Measurements from ENCODE around the gene MBD6. TPM values are rescaled to one million over a fixed set of nuclear protein-coding genes. Genes with fewer than 3 reads are reported as not detected.

Gene MBD6
- total RNA-seq, 1 donor from 2014 or later = 33.1 TPM

DNA sequence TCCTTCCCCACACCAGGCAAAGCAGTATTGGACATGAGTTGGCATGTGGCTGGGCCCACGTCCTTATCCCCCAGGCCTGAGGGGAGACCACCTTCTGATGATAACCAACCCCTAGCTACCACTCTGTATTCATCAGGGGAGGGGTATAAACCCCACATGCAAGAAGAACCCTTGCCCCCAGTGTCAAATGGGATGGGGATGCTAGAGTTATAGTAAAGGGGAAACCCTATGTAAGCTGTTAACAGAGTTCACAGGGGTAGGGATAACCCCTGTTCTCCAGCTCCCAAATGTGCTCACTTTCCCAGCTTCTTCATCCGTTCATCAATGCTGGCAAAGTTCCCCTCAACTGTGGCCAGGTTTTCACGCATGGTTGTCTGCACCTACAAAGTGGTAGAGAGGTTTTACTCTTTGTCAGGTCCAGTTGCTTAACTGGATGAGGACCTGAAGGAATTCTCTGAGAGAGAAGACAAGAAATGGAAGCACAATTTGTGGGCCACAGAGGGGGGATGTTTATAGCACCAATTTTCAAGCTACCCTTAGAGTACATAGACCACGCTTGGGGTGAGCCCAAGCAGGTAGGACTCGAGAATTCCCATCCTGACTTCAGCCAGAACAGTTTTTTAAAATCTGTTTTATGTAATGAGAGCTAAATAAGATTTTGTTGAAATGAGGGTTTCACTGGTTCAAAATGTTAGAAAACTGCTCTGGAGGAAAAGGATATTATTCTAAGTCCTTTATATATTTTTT, 7.9 kb downstream of the MBD6 start:
- Histone ChIP-seq H3K36me3 (peaks cover 98% of the 10 kb centered on the region), H3K9me3 (replicated peaks) (no peaks in the 10 kb centered on the region), H3K4me3 (no peak overlapping the region), H3K4me1 (peaks cover 5% of the 10 kb centered on the region), H3K27ac (replicated peaks) (no peak overlapping the region), H3K27me3 (ENCODE audit: low read depth) (no peaks in the 10 kb centered on the region)
- no peak for DNase-seq
- TF ChIP-seq, protein P1, sequence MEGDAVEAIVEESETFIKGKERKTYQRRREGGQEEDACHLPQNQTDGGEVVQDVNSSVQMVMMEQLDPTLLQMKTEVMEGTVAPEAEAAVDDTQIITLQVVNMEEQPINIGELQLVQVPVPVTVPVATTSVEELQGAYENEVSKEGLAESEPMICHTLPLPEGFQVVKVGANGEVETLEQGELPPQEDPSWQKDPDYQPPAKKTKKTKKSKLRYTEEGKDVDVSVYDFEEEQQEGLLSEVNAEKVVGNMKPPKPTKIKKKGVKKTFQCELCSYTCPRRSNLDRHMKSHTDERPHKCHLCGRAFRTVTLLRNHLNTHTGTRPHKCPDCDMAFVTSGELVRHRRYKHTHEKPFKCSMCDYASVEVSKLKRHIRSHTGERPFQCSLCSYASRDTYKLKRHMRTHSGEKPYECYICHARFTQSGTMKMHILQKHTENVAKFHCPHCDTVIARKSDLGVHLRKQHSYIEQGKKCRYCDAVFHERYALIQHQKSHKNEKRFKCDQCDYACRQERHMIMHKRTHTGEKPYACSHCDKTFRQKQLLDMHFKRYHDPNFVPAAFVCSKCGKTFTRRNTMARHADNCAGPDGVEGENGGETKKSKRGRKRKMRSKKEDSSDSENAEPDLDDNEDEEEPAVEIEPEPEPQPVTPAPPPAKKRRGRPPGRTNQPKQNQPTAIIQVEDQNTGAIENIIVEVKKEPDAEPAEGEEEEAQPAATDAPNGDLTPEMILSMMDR (IDR thresholded peaks at IDR 0.05; ENCODE audit: borderline replicate concordance) = no peak
- intact Hi-C loops (cut with micrococcal nuclease) = no loop called here

DNA sequence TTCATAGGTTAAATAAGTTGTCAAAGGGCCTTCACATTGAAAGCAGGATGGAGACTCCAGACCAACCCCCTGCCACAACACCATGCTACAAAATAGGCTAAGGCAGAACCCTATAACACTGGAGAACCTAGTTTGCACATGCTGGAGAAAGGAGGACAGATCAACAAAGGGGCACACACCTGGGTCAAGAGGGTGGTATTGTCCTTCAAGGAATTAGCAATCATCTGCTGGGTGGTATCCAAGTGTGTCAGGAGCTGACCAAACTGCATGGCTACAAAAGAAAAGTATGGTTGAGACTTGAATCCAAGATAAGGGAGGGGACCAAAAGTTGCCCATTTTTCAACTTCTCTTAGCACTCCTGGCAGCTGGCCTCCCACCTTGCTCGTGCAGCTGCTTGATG, 9.2 kb downstream of the MBD6 start:
- Histone ChIP-seq H3K36me3 (peaks cover 90% of the 10 kb centered on the region), H3K4me1 (peaks cover 5% of the 10 kb centered on the region), H3K9me3 (replicated peaks) (no peaks in the 10 kb centered on the region), H3K27ac (replicated peaks) (no peak overlapping the region), H3K27me3 (ENCODE audit: low read depth) (no peaks in the 10 kb centered on the region), H3K4me3 (no peak overlapping the region)
- no peak for DNase-seq
- intact Hi-C loops (cut with micrococcal nuclease) = no loop called here
- TF ChIP-seq, protein P1 (IDR thresholded peaks at IDR 0.05; ENCODE audit: borderline replicate concordance) = no peak

DNA sequence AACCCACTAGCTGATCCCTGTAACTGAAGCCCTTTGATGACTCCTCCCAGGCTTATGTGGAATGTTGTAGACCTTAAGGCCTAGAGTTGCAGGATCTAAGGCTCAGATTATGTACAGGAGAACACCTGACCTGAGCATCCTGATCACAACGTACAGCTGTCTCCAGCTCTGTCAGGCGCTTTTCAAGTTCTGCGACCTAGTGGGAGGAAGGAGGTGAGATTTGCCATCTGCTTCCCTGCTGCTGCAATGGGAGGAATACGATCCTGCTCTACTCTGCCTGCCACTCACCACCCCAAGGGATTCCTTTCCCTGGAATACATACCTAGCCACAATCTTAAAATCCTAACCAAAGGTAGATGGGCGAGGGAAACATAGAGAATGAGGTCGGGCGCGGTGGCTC, 10.5 kb downstream of the MBD6 start:
- H3K9me3 ChIP-seq (replicated peaks) = no peaks in the 10 kb centered on the region
- no peak for DNase-seq
- H3K27me3 ChIP-seq (ENCODE audit: low read depth) = no peaks in the 10 kb centered on the region
- TF ChIP-seq, protein P1 (IDR thresholded peaks at IDR 0.05; ENCODE audit: borderline replicate concordance) = no peak
- no peak overlapping the region for H3K27ac ChIP-seq (replicated peaks)
- H3K36me3 ChIP-seq = peaks cover 84% of the 10 kb centered on the region
- intact Hi-C loops (cut with micrococcal nuclease) = no loop called here
- H3K4me3 ChIP-seq = no peak overlapping the region
- H3K4me1 ChIP-seq = peaks cover 5% of the 10 kb centered on the region

DNA sequence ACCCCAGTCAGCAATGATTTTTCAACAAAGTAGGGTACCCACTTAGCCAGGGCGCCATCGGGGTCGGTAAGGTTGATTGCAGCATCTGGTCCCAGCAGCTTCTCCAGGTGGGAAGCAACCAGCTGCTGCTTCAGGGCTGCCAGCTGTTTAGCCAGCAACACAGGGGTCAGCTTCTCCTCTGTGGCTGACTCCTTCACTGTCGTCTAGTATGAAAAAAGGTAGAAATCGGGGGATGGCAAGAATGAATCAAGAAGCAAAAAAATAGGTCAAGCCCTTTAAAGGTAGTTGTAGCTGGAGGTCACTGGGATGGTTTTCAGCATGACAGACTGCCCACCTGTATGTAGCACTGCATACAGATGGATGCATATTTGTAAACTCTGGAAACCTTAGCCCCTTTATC, 11.6 kb downstream of the MBD6 start:
- no peak overlapping the region for H3K27ac ChIP-seq (replicated peaks)
- H3K36me3 ChIP-seq = peaks cover 83% of the 10 kb centered on the region

DNA sequence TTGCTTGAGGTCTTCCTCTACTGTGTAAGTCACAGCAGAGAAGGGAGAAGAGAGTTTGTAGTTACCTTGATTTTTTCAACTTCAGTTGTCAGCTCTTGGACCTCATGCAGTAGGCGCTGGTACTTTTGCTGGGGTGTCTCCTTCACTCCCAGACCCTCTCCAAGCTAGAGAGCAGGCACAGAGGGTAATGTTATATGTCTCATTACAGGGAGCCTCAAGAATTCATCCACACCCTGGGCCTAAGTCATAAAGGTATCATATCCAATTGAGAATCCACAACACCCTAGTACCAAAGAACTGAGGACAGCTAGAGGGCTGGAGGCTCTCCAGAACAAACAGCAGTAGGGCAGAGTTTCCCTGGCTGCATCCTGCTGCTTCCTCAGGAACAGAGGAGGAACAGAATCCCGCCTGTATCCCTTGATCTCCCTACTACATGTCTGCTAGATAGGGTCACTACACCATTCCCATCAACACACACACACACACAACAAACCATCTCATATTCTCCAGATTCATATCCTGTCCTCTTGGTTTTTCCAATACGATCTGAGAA, 12.4 kb downstream of the MBD6 start:
- Histone ChIP-seq H3K27ac (replicated peaks) (no peak overlapping the region), H3K36me3 (peaks cover 78% of the 10 kb centered on the region), H3K4me3 (no peak overlapping the region), H3K27me3 (ENCODE audit: low read depth) (no peaks in the 10 kb centered on the region), H3K4me1 (no peaks in the 10 kb centered on the region), H3K9me3 (replicated peaks) (no peaks in the 10 kb centered on the region)
- TF ChIP-seq, protein P1 (IDR thresholded peaks at IDR 0.05; ENCODE audit: borderline replicate concordance) = no peak
- intact Hi-C loops (cut with micrococcal nuclease) = no loop called here
- DNase-seq = no peak

More for the DNA sequence above, 11.6 kb downstream of the MBD6 start:
- Histone ChIP-seq H3K27me3 (ENCODE audit: low read depth) (no peaks in the 10 kb centered on the region), H3K4me3 (no peak overlapping the region), H3K9me3 (replicated peaks) (no peaks in the 10 kb centered on the region), H3K4me1 (peaks cover 5% of the 10 kb centered on the region)
- TF ChIP-seq, protein P1 (IDR thresholded peaks at IDR 0.05; ENCODE audit: borderline replicate concordance) = no peak
- DNase-seq = no peak
- intact Hi-C loops (cut with micrococcal nuclease) = no loop called here

Data from left ventricle myocardium inferior (tissue), 1 donor.